ENCODE results near the gene XRCC3. TPM values are rescaled to one million over a fixed set of nuclear protein-coding genes. Genes with fewer than 3 reads are reported as not detected.

XRCC3 gene
- total and polyA plus RNA-seq, 2 experiments from 2014 or later = 20.4 to 72.9 TPM

DNA sequence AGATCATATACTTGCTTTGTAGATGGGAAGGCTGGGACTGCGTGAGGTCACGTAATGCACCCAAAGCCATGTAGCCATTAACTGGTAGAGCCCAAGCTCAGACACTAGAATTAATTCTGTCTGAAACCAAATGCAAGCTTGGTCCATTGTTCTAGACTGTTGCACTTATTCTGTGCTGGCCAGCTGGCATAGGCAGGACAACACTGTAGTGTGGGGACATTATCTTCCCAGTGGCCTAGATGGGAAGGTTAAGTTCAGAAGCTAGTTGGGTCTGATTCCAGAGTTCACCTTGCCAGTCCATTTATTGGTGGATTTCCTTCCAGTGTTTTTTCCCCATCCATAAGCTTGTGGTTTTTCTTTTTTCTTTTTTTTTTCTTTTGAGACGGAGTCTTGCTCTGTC, 47.1 kb downstream of the XRCC3 start:
- DNase-seq (ENCODE audit: low spot score) (no peak), ATAC-seq (no peak)
- Histone ChIP-seq H3F3A (replicated peaks; ENCODE audit: low read depth) (0 out of 2 replicates have a peak, but pooled peaks cover 6% of the 10 kb centered on the region), H3K79me2 (replicated peaks; ENCODE audit: insufficient read depth) (peaks cover 11% of the 10 kb centered on the region), H3K9me2 (ENCODE audit: insufficient read depth) (no peaks in the 10 kb centered on the region), H3K36me3 (ENCODE audit: insufficient read depth) (peaks cover 65% of the 10 kb centered on the region), H3K4me2 (no peak overlapping the region), H4K20me1 (replicated peaks; ENCODE audit: insufficient read depth) (peaks cover 9% of the 10 kb centered on the region), H3K4me1 (ENCODE audit: insufficient read depth) (no peaks in the 10 kb centered on the region), H2AFZ (no peak overlapping the region), H3K27ac (ENCODE audit: low read depth) (no peak overlapping the region), H3K4me3 (no peak overlapping the region), H3K27me3 (ENCODE audit: insufficient read depth) (no peaks in the 10 kb centered on the region)
- H3K36me3 Mint-ChIP-seq (ENCODE audit: low read depth) = peaks cover 65% of the 10 kb centered on the region
- no peak overlapping the region for H3K4me3 Mint-ChIP-seq
- H3K9me3 Mint-ChIP-seq = no peaks in the 10 kb centered on the region
- TF ChIP-seq EZH2phosphoT487 (IDR thresholded peaks at IDR 0.05; ENCODE audit: unreplicated experiment) = no peak
- no peak for TF ChIP-seq JUNB (IDR thresholded peaks at IDR 0.05; ENCODE audit: unreplicated experiment)
- TF ChIP-seq ZNF331 (CRISPR knock-in tag; IDR thresholded peaks at IDR 0.05; ENCODE audit: low read depth) = no peak
- no peak for TF ChIP-seq POLR2AphosphoS5 (IDR thresholded peaks at IDR 0.05; ENCODE audit: low read depth)
- TF ChIP-seq EZH2 (IDR thresholded peaks at IDR 0.05; ENCODE audit: low read depth, unreplicated experiment) = no peak
- peaks cover 2% of the 10 kb centered on the region for H3K27me3 Mint-ChIP-seq (ENCODE audit: insufficient read depth, low read depth, poor library complexity)
- H3K4me1 Mint-ChIP-seq = no peaks in the 10 kb centered on the region
- H3K27ac Mint-ChIP-seq = no peak overlapping the region

DNA sequence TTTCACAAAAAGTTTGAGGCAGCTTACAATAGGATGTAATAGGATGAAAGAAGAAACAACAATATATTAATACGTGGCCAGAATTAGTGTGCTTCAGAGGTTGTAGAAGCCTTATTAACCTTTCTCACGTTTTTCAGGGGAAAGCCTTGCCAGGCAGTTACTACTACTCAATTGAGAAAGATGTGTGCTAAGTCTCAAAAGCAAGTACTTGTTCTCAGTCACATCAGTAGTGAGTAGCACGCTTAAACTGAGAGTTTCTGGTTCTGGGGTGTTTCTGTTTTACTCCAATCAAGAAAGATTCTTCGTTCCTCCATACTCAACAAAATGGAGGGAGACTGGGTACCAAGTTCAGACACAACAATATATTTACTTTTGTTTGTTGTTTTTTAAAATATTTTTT, 47.6 kb downstream of the XRCC3 start:
- no peak overlapping the region for H3K27ac Mint-ChIP-seq
- TF ChIP-seq NANOG (IDR thresholded peaks at IDR 0.05; ENCODE audit: borderline replicate concordance) (no peak), STAT1 (IDR thresholded peaks at IDR 0.05; ENCODE audit: unreplicated experiment) (no peak), JUNB (IDR thresholded peaks at IDR 0.05; ENCODE audit: unreplicated experiment) (no peak), ZNF462 (CRISPR knock-in tag; IDR thresholded peaks at IDR 0.05) (no peak), CREB1 (CRISPR knock-in tag; IDR thresholded peaks at IDR 0.05; ENCODE audit: low read depth) (no peak), EZH2 (IDR thresholded peaks at IDR 0.05; ENCODE audit: low read depth, unreplicated experiment) (no peak), ZNF114 (CRISPR knock-in tag; IDR thresholded peaks at IDR 0.05) (no peak), ETS1 (IDR thresholded peaks at IDR 0.05) (no peak), CTCF (conservative IDR thresholded peaks at IDR 0.05; ENCODE audit: low read depth in 2 of 2) (no peak)

More for the DNA sequence above, 47.6 kb downstream of the XRCC3 start:
- no peak for ATAC-seq
- peaks cover 11% of the 10 kb centered on the region for H3K79me2 ChIP-seq (replicated peaks; ENCODE audit: insufficient read depth)
- Mint-ChIP-seq H3K4me3 (no peak overlapping the region), H3K36me3 (ENCODE audit: low read depth) (peaks cover 66% of the 10 kb centered on the region), H3K27me3 (ENCODE audit: insufficient read depth, low read depth, poor library complexity) (peaks cover 2% of the 10 kb centered on the region), H3K4me1 (no peaks in the 10 kb centered on the region), H3K9me3 (no peaks in the 10 kb centered on the region)
- H3K9me2 ChIP-seq (ENCODE audit: insufficient read depth) = no peaks in the 10 kb centered on the region
- peaks cover 9% of the 10 kb centered on the region for H4K20me1 ChIP-seq (replicated peaks; ENCODE audit: insufficient read depth)
- no peaks in the 10 kb centered on the region for H3K4me1 ChIP-seq (ENCODE audit: insufficient read depth)
- DNase-seq (ENCODE audit: low spot score) = no peak
- H3K27me3 ChIP-seq (ENCODE audit: insufficient read depth) = no peaks in the 10 kb centered on the region
- H2AFZ ChIP-seq = no peak overlapping the region
- peaks cover 61% of the 10 kb centered on the region for H3K36me3 ChIP-seq (ENCODE audit: insufficient read depth)
- H3K4me2 ChIP-seq = no peak overlapping the region
- H3K4me3 ChIP-seq = no peak overlapping the region
- 0 out of 2 replicates have a peak, but pooled peaks cover 6% of the 10 kb centered on the region for H3F3A ChIP-seq (replicated peaks; ENCODE audit: low read depth)
- H3K27ac ChIP-seq (ENCODE audit: low read depth) = no peak overlapping the region

Measured in GM23338 (cell line).